WTC11 (cell line): ENCODE measurements around the gene C1orf185.

Source experiments
- ATF3 ChIP-seq: sonication (generic); formaldehyde crosslinking; conservative IDR thresholded peaks from 2 replicates; pipeline ENCODE4 v1.8.1; 2022; ENCODE audit warnings: mild to moderate bottlenecking, missing genetic modification reagents
- CREB1 ChIP-seq: sonication (generic); formaldehyde crosslinking; IDR thresholded peaks from 2 replicates; pipeline ENCODE4 v1.8.0; 2023; ENCODE audit warnings: mild to moderate bottlenecking, missing genetic modification reagents
- CTCF ChIP-seq: fragments of 200-600 bp; IDR thresholded peaks from 2 replicates; pipeline ENCODE4 v1.8.0; 2022; ENCODE audit warnings: antibody characterized with exemption
- ETV6 ChIP-seq: sonication (generic); formaldehyde crosslinking; IDR thresholded peaks from 2 replicates; pipeline ENCODE4 v1.8.1; 2022; ENCODE audit warnings: mild to moderate bottlenecking, missing genetic modification reagents
- JUN ChIP-seq: sonication (generic); formaldehyde crosslinking; IDR thresholded peaks from 2 replicates; pipeline ENCODE4 v1.8.0; 2023; ENCODE audit warnings: mild to moderate bottlenecking, missing genetic modification reagents
- MAX ChIP-seq: sonication (generic); formaldehyde crosslinking; IDR thresholded peaks from 2 replicates; pipeline ENCODE4 v1.8.0; 2022; ENCODE audit warnings: mild to moderate bottlenecking, missing genetic modification reagents

- no peak for TF ChIP-seq CTCF
- no peak for TF ChIP-seq ATF3 (CRISPR knock-in tag)
- no peak for TF ChIP-seq JUN (CRISPR knock-in tag)
- TF ChIP-seq CREB1 (CRISPR knock-in tag) = no peak
- TF ChIP-seq MAX (CRISPR knock-in tag) = no peak
- no peak for TF ChIP-seq ETV6
These were observed 32.0 kb upstream of the C1orf185 start for GRCh38 chr1:51070011-51070410.
